GM13976 (cell line): ENCODE data around the gene SMCO4.

Source experiments
- DNase-seq: peaks from one replicate; pipeline ENCODE4 v3.0.0; 2012; ENCODE audit warnings: low spot score
- in situ Hi-C: fragments of 300-500 bp; cut with MboI; formaldehyde crosslinking; loops from one replicate; pipeline ENCODE4 v1.12.0; 2022; ENCODE audit warnings: low sequenced_read_pairs, mixed read lengths, inconsistent platforms; ENCODE audit not compliant: unreplicated experiment
- TF ChIP-seq, protein P1 (sequence below): IDR thresholded peaks from 2 replicates; pipeline ENCODE4 v1.5.1; 2012; ENCODE audit warnings: borderline replicate concordance, mild to moderate bottlenecking; ENCODE audit not compliant: insufficient read depth; ENCODE audit errors: extremely low read depth, missing control alignments, control extremely low read depth

The SMCO4 gene

GRCh38 chr11:93519179-93519578 lies 24.0 kb downstream of the SMCO4 start:
- TF ChIP-seq, protein P1, sequence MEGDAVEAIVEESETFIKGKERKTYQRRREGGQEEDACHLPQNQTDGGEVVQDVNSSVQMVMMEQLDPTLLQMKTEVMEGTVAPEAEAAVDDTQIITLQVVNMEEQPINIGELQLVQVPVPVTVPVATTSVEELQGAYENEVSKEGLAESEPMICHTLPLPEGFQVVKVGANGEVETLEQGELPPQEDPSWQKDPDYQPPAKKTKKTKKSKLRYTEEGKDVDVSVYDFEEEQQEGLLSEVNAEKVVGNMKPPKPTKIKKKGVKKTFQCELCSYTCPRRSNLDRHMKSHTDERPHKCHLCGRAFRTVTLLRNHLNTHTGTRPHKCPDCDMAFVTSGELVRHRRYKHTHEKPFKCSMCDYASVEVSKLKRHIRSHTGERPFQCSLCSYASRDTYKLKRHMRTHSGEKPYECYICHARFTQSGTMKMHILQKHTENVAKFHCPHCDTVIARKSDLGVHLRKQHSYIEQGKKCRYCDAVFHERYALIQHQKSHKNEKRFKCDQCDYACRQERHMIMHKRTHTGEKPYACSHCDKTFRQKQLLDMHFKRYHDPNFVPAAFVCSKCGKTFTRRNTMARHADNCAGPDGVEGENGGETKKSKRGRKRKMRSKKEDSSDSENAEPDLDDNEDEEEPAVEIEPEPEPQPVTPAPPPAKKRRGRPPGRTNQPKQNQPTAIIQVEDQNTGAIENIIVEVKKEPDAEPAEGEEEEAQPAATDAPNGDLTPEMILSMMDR: no peak
- no peak for DNase-seq
- in situ Hi-C loops: no loop called here

- in situ Hi-C loops: no loop called here
- TF ChIP-seq, protein P1: no peak
Measured at GRCh38 chr11:93518081-93518480, 25.1 kb downstream of the SMCO4 start.

DNA sequence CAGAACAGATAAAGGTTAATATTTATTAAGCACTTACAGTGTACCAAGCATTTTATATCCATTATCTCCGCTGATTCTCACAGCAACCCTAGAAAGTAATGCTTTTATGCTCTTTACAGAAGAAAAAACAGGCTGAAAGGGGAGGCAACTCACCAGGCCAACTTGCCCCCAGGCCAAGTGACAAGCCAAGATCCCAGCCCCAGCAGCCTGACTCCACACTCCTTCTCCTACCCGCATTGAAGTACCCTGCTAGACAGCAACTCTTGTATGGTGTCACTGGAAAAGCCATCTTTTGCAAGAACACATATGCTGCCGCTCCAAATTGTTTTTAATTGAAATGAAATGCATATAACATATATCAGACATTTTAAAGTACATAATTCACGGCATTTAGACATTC lies 25.6 kb downstream of the SMCO4 start:
- DNase-seq: no peak
- in situ Hi-C loops: no loop called here
- TF ChIP-seq, protein P1: no peak

More at GRCh38 chr11:93518081-93518480, 25.1 kb downstream of the SMCO4 start:
- no peak for DNase-seq

DNA sequence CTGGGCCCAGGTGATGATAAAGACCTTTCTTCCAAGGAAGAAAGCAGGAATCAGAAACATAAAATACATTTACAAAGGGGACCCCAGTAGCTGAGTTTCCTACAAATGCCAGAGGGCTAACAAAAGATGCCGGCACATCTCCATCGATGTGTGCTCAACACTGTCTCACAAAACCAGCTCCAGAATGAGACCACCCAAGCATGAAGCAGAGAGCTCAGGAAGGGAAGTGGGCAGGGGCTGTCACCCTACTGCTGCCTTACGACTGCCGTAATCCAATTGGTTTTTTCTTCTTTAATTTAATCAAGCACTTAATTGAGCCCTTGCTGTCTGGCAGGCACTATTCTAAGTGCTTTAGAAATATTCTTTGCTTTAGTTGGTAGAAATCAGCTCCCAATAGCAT lies 26.1 kb downstream of the SMCO4 start:
- no peak for DNase-seq
- in situ Hi-C loops: no loop called here
- TF ChIP-seq, protein P1: no peak

GRCh38 chr11:93515441-93516025 lies 27.7 kb downstream of the SMCO4 start:
- no peak for DNase-seq
- TF ChIP-seq, protein P1: no peak
- in situ Hi-C loops: no loop called here

DNA sequence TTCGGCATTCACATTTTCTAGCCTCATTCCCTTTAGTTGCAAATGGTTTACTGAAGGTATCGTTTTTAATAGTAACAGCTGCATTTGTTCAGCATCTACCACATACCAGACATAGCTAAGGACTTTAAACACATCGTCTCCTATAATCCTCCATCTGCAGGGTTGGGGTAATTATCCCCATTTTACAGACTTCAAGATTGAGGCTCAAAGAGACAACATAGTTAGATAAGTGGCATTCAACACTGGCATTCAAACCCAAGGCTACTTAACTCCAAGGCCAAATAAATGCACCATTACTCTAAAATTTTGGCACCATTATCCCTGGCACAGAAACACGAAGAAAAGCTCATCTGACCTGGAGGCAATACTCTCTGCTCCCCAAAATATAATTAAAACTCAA lies 28.5 kb downstream of the SMCO4 start:
- in situ Hi-C loops: no loop called here
- TF ChIP-seq, protein P1: no peak
- no peak for DNase-seq
